ENCODE measurements around the gene CREB3L2. TPM values are rescaled to one million over a fixed set of nuclear protein-coding genes. Genes with fewer than 3 reads are reported as not detected.

Gene CREB3L2
- total RNA-seq, 1 experiment from 2014 or later: 49.8 TPM

DNA sequence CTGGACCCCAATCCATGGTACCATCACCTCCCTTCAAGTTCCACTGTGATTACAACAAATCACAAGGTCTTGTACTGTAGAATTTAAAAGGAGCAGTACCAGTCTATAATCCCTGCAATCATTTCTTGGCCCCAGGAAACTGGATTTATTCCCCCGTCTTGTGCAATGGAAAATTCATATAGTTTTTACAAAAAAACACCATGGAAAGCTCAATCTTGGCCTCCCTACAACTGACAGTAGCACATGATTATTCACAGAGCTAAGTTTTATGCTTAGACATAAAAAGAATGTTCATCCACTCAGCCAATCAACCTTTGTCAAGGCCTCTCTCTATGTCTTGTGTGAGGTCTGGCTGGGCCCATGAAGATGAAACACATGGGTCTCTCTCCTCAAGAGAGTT is 165.3 kb downstream of the CREB3L2 start:
- H4K20me1 ChIP-seq (ENCODE audit: insufficient read depth): no peaks in the 10 kb centered on the region
- H3K79me2 ChIP-seq (ENCODE audit: insufficient read depth, low read length): no peaks in the 10 kb centered on the region
- H3K27me3 ChIP-seq (ENCODE audit: insufficient read depth, low read length): no peaks in the 10 kb centered on the region; the same call in 1 of the 2 replicates
- H3K4me2 ChIP-seq (ENCODE audit: low read length): no peak overlapping the region
- H3K9me2 ChIP-seq (ENCODE audit: insufficient read depth): no peaks in the 10 kb centered on the region
- RAD21 ChIA-PET (ENCODE audit: low non-redundant PET in 1 of 2, low total read pairs in 2 of 2, uncharacterized antibody in 2 of 2, unreplicated experiment in 2 of 2): no interaction called here
- CTCF ChIA-PET: no interaction called here
- TF ChIP-seq ELF1 (IDR thresholded peaks at IDR 0.05; ENCODE audit: borderline replicate concordance, low read depth) (no peak), EZH2 (IDR thresholded peaks at IDR 0.05) (no peak), JUND (IDR thresholded peaks at IDR 0.05) (no peak), SRF (IDR thresholded peaks at IDR 0.05; ENCODE audit: low read depth) (no peak), FOSL1 (IDR thresholded peaks at IDR 0.05; ENCODE audit: low read depth) (no peak), EZH2phosphoT487 (IDR thresholded peaks at IDR 0.05; ENCODE audit: borderline replicate concordance) (no peak), CEBPB (IDR thresholded peaks at IDR 0.05; ENCODE audit: low read depth) (no peak), RAD21 (IDR thresholded peaks at IDR 0.05; ENCODE audit: low read depth) (no peak), EGR1 (IDR thresholded peaks at IDR 0.05; ENCODE audit: low read depth) (no peak), SIN3A (IDR thresholded peaks at IDR 0.05; ENCODE audit: low read depth) (no peak), ZFX (IDR thresholded peaks at IDR 0.05) (no peak), POLR2AphosphoS5 (IDR thresholded peaks at IDR 0.05; ENCODE audit: low read depth, low read length) (no peak), TCF7L2 (IDR thresholded peaks at IDR 0.05; ENCODE audit: borderline replicate concordance, extremely low read depth, insufficient read depth, insufficient read length) (no peak)
- TF ChIP-seq, protein P1, sequence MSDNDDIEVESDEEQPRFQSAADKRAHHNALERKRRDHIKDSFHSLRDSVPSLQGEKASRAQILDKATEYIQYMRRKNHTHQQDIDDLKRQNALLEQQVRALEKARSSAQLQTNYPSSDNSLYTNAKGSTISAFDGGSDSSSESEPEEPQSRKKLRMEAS (IDR thresholded peaks at IDR 0.05): no peak
- TF ChIP-seq, protein P2, sequence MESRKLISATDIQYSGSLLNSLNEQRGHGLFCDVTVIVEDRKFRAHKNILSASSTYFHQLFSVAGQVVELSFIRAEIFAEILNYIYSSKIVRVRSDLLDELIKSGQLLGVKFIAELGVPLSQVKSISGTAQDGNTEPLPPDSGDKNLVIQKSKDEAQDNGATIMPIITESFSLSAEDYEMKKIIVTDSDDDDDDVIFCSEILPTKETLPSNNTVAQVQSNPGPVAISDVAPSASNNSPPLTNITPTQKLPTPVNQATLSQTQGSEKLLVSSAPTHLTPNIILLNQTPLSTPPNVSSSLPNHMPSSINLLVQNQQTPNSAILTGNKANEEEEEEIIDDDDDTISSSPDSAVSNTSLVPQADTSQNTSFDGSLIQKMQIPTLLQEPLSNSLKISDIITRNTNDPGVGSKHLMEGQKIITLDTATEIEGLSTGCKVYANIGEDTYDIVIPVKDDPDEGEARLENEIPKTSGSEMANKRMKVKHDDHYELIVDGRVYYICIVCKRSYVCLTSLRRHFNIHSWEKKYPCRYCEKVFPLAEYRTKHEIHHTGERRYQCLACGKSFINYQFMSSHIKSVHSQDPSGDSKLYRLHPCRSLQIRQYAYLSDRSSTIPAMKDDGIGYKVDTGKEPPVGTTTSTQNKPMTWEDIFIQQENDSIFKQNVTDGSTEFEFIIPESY (IDR thresholded peaks at IDR 0.05; ENCODE audit: extremely low read depth, insufficient replicate concordance, low read length): no peak
- TF ChIP-seq, protein P3, sequence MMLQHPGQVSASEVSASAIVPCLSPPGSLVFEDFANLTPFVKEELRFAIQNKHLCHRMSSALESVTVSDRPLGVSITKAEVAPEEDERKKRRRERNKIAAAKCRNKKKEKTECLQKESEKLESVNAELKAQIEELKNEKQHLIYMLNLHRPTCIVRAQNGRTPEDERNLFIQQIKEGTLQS (IDR thresholded peaks at IDR 0.05): no peak
- no peak overlapping the region for H3K27ac ChIP-seq (ENCODE audit: low read depth, low read length)
- H3K36me3 ChIP-seq (ENCODE audit: control insufficient read depth in 1 of 2, insufficient read depth in 2 of 2, low read length in 2 of 2): no peaks in the 10 kb centered on the region
- DNase-seq (ENCODE audit: low read depth, low spot score) (no peak), ATAC-seq (no peak)
- H3K9me3 ChIP-seq (ENCODE audit: control insufficient read depth in 1 of 2, insufficient read depth in 1 of 2, low read depth in 1 of 2, low read length in 2 of 2): no peaks in the 10 kb centered on the region
- H3K4me1 ChIP-seq (ENCODE audit: control insufficient read depth in 1 of 2, insufficient read depth in 2 of 2, low read length in 2 of 2): no peaks in the 10 kb centered on the region
- POLR2A ChIA-PET: no interaction called here
- intact Hi-C loops (cut with micrococcal nuclease): no loop called here
- H3K4me3 ChIP-seq (replicated peaks in 1 of 2; ENCODE audit: low read depth in 1 of 2, low read length in 2 of 2): no peak overlapping the region
- no peak overlapping the region for H2AFZ ChIP-seq (ENCODE audit: low read depth, low read length, poor library complexity, severe bottlenecking)
- BruUV-seq (replicated peaks): no TSS peak
- H3K9ac ChIP-seq (ENCODE audit: low read length): no peak overlapping the region

Measured in HCT116 (cell line).